CD4-positive, alpha-beta T cell treated with Interferon gamma for 1 hour (primary cell): ENCODE data around the gene OBI1.

Source experiments
- DNase-seq: peaks from one replicate; pipeline ENCODE4 v3.0.0-alpha.2; 2020

The OBI1 gene

DNA sequence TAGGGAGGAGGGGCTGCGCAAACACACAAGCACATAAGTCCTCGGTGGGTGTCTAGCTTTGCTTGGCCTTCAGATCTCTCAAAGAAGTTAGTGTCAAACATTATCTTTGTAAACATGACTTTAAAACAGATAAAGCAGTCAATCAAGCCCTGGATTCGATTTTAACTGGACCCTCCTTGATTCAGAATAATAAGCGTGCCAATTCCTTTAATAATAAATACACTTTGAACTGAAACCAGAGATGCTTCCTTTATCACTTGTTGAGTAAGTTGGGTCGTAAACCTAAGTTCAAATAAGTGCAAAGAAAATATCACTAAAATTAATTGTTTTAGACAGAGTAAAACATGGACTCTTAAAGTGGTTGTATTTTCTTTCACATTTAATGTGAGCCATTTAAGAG is 86.5 kb downstream of the OBI1 start:
- DNase-seq, result no peak

DNA sequence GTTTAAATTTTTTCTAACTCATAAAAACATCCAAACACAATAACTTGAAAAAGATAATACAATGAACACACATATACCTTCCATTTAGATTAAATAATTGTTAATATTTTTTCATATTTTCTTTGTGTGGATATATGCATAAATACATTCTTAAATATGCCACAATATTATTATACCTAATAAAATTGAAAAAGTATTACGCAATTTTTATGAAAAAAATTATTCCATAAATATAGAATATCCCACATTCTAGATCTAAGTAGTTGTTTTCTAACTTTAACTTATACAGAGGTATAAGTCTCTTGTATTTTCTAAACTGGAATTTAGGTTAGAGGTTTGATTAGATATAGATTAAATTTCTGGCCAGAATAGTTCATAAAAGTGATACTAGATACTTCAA is 89.9 kb downstream of the OBI1 start:
- DNase-seq, result no peak

DNA sequence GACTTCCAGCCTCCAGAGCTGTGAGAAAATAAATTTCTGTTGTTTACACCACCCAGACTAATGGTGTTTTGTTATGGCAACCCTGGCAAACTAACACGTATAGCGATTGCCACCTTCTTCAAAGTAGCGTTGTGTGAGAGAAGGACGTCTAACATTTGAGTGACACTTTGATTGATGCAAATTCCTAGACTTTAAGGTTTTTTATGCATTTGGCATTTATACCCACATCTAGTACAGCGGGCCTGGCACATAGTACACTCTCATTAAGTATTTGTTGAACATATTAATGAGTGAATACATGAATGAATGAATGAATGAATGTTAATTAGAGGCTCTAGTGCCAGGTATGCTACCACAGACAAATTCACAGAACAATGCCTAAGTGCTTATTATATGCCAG is 92.3 kb downstream of the OBI1 start:
- no peak for DNase-seq
